HG03565 (cell line): ENCODE measurements around the gene TJP2.
"Not testable (repeated sequence)": the region's sequence is repeated elsewhere in the genome, so short reads cannot be mapped to it uniquely, and the experiment has no call there.

Experiments used
- ATAC-seq: cut with Tn5 transposase; IDR thresholded peaks from one replicate; pipeline ENCODE4 v1.9.1; 2021; ENCODE audit warnings: mild to moderate bottlenecking, moderate library complexity; ENCODE audit not compliant: unreplicated experiment

The TJP2 gene

GRCh38 chr9:69157751-69158466, 16.2 kb upstream of the TJP2 start:
- no peak for ATAC-seq

GRCh38 chr9:69158471-69158870, 15.6 kb upstream of the TJP2 start:
- ATAC-seq = no peak

GRCh38 chr9:69164573-69164972, 9.5 kb upstream of the TJP2 start:
- not testable (repeated sequence) for ATAC-seq

- no peak for ATAC-seq
These were observed 8.5 kb upstream of the TJP2 start for GRCh38 chr9:69165581-69165980.

- ATAC-seq = peak; percentile 47
These were observed 5.3 kb upstream of the TJP2 start for GRCh38 chr9:69168709-69169217.

GRCh38 chr9:69170231-69170630, 3.8 kb upstream of the TJP2 start:
- ATAC-seq = no peak

- no peak for ATAC-seq
These were observed 3.0 kb upstream of the TJP2 start for GRCh38 chr9:69171049-69171448.

GRCh38 chr9:69171517-69171916, 2.6 kb upstream of the TJP2 start:
- no peak for ATAC-seq

GRCh38 chr9:69172895-69173294, 1.2 kb upstream of the TJP2 start:
- ATAC-seq = no peak

- peak; percentile 10 for ATAC-seq
These were observed 583 bp upstream of the TJP2 start for GRCh38 chr9:69173497-69173890.

- peak; percentile 35 for ATAC-seq
These were observed 763 bp downstream of the TJP2 start for GRCh38 chr9:69174616-69175463.

- ATAC-seq = peak; percentile 5
These were observed 1.4 kb downstream of the TJP2 start for GRCh38 chr9:69175486-69175885.

GRCh38 chr9:69176471-69177171, 2.5 kb downstream of the TJP2 start:
- no peak for ATAC-seq

GRCh38 chr9:69178583-69179011, 4.5 kb downstream of the TJP2 start:
- no peak for ATAC-seq

- no peak for ATAC-seq
These were observed 5.0 kb downstream of the TJP2 start for GRCh38 chr9:69179037-69179436.

- ATAC-seq = no peak
These were observed 6.1 kb downstream of the TJP2 start for GRCh38 chr9:69180200-69180599.

GRCh38 chr9:69180670-69181069, 6.6 kb downstream of the TJP2 start:
- no peak for ATAC-seq

GRCh38 chr9:69181908-69182353, 7.9 kb downstream of the TJP2 start:
- ATAC-seq = no peak

- ATAC-seq = no peak
These were observed 10.2 kb downstream of the TJP2 start for GRCh38 chr9:69184266-69184665.

GRCh38 chr9:69186841-69187611, 12.9 kb downstream of the TJP2 start:
- no peak for ATAC-seq

GRCh38 chr9:69188975-69189374, 14.9 kb downstream of the TJP2 start:
- no peak for ATAC-seq
